PFSK-1 (cell line): ENCODE measurements around the gene KRT35.

Experiments
- POLR2AphosphoS5 ChIP-seq: IDR thresholded peaks from 2 replicates; pipeline ENCODE4 v1.6.1; 2012; ENCODE audit warnings: low read depth, mild to moderate bottlenecking, control low read depth, low read length, moderate library complexity
- SIN3A ChIP-seq: IDR thresholded peaks from 2 replicates; pipeline ENCODE4 v1.6.1; 2012; ENCODE audit warnings: mild to moderate bottlenecking, low read length, moderate library complexity, borderline replicate concordance; ENCODE audit not compliant: insufficient read depth
- TAF1 ChIP-seq: IDR thresholded peaks from 2 replicates; pipeline ENCODE4 v1.6.1; 2012; ENCODE audit warnings: low read length, control low read depth, borderline replicate concordance; ENCODE audit not compliant: insufficient read depth
- TF ChIP-seq, protein P1 (sequence below), 2 experiments: IDR thresholded peaks; 2 replicates each; pipeline versions ENCODE4 v1.6.1 to v1.8.0; 2011 to 2012; ENCODE audit warnings: low read depth in 2 of 2, low read length in 2 of 2, control low read depth in 1 of 2, inconsistent platforms in 1 of 2, mild to moderate bottlenecking in 1 of 2, moderate library complexity in 1 of 2; ENCODE audit not compliant: insufficient read depth in 1 of 2

DNA sequence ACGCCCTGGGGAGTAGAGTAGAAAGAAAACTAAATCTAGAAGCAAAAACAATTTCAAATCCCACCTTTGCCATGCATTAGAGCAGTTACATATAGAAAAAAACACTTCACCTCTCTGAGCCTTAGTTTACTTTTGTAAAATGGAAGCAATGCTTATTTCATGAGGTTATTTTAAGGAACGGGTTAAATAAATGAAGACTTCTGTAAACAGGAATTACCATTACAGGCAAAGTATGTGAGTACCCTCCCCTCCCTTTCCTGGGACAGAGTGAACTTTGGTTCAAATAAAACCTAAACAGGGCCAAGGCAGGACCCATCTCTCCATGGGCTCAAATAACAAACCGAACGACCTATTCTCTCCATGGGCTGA, 42.3 kb upstream of the KRT35 start:
- TF ChIP-seq TAF1 (no peak), SIN3A (no peak), POLR2AphosphoS5 (no peak)
- TF ChIP-seq, protein P1, sequence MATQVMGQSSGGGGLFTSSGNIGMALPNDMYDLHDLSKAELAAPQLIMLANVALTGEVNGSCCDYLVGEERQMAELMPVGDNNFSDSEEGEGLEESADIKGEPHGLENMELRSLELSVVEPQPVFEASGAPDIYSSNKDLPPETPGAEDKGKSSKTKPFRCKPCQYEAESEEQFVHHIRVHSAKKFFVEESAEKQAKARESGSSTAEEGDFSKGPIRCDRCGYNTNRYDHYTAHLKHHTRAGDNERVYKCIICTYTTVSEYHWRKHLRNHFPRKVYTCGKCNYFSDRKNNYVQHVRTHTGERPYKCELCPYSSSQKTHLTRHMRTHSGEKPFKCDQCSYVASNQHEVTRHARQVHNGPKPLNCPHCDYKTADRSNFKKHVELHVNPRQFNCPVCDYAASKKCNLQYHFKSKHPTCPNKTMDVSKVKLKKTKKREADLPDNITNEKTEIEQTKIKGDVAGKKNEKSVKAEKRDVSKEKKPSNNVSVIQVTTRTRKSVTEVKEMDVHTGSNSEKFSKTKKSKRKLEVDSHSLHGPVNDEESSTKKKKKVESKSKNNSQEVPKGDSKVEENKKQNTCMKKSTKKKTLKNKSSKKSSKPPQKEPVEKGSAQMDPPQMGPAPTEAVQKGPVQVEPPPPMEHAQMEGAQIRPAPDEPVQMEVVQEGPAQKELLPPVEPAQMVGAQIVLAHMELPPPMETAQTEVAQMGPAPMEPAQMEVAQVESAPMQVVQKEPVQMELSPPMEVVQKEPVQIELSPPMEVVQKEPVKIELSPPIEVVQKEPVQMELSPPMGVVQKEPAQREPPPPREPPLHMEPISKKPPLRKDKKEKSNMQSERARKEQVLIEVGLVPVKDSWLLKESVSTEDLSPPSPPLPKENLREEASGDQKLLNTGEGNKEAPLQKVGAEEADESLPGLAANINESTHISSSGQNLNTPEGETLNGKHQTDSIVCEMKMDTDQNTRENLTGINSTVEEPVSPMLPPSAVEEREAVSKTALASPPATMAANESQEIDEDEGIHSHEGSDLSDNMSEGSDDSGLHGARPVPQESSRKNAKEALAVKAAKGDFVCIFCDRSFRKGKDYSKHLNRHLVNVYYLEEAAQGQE (IDR thresholded peaks at IDR 0.05; ENCODE audit: insufficient read depth in 1 of 2, low read depth in 2 of 2, low read length in 2 of 2), result no peak
